ENCODE data around the gene ARHGEF28. TPM values are rescaled to one million over a fixed set of nuclear protein-coding genes. Genes with fewer than 3 reads are reported as not detected.

ARHGEF28 gene
- total RNA-seq, 2 donors from 2014 or later: 2.6 to 3.1 TPM

- DNase-seq (no peak), ATAC-seq (peak in 1 of 2 donors; percentile 53)
- intact Hi-C loops (cut with DNase I): loop anchor here in 1 of 2 donors (5.0 kb wide), 1 partner anchor 857 kb away; no protein-coding TSS in a partner anchor
Observed at GRCh38 chr5:73789851-73790281, 163.9 kb downstream of the ARHGEF28 start.

GRCh38 chr5:73791389-73791788 lies 165.4 kb downstream of the ARHGEF28 start:
- DNase-seq: no peak
- ATAC-seq: no peak
- intact Hi-C loops (cut with DNase I): no loop called here

- ATAC-seq (peak; percentile 81 to 82), DNase-seq (peak; percentile 73)
- intact Hi-C loops (cut with DNase I): loop anchor here (2.0 kb wide), 1 partner anchor 202 kb away; no protein-coding TSS in a partner anchor
Observed at GRCh38 chr5:73792687-73793320, 166.8 kb downstream of the ARHGEF28 start.

- intact Hi-C loops (cut with DNase I): loop anchor here (2.0 kb wide), 1 partner anchor 203 kb away; no protein-coding TSS in a partner anchor
- ATAC-seq: no peak
- no peak for DNase-seq
Observed at GRCh38 chr5:73793911-73794310, 167.9 kb downstream of the ARHGEF28 start.

- ATAC-seq (peak; percentile 55 to 72), DNase-seq (peak; percentile 66)
- intact Hi-C loops (cut with DNase I): no loop called here
Observed at GRCh38 chr5:73796164-73797131, 170.5 kb downstream of the ARHGEF28 start.

- intact Hi-C loops (cut with DNase I): no loop called here
- ATAC-seq: no peak
- DNase-seq: no peak
Observed at GRCh38 chr5:73797132-73797510, 171.1 kb downstream of the ARHGEF28 start.

- ATAC-seq (no peak), DNase-seq (no peak)
- intact Hi-C loops (cut with DNase I): no loop called here
Observed at GRCh38 chr5:73799401-73799972, 173.5 kb downstream of the ARHGEF28 start.

- intact Hi-C loops (cut with DNase I): no loop called here
- no peak for DNase-seq
- no peak for ATAC-seq
Observed at GRCh38 chr5:73801686-73802085, 175.7 kb downstream of the ARHGEF28 start.

GRCh38 chr5:73805449-73805848 lies 179.5 kb downstream of the ARHGEF28 start:
- ATAC-seq: no peak
- no peak for DNase-seq
- intact Hi-C loops (cut with DNase I): no loop called here

- DNase-seq (no peak), ATAC-seq (no peak)
- intact Hi-C loops (cut with DNase I): no loop called here
Observed at GRCh38 chr5:73808911-73809310, 182.9 kb downstream of the ARHGEF28 start.

- no peak for DNase-seq
- intact Hi-C loops (cut with DNase I): no loop called here
- no peak for ATAC-seq
Observed at GRCh38 chr5:73810429-73810828, 184.4 kb downstream of the ARHGEF28 start.

- DNase-seq (no peak), ATAC-seq (no peak)
- intact Hi-C loops (cut with DNase I): no loop called here
Observed at GRCh38 chr5:73812457-73812856, 186.5 kb downstream of the ARHGEF28 start.

GRCh38 chr5:73812962-73813588 lies 187.1 kb downstream of the ARHGEF28 start:
- intact Hi-C loops (cut with DNase I): no loop called here
- no peak for ATAC-seq
- no peak for DNase-seq

- no peak for DNase-seq
- intact Hi-C loops (cut with DNase I): no loop called here
- ATAC-seq: no peak
Observed at GRCh38 chr5:73814233-73814846, 188.3 kb downstream of the ARHGEF28 start.

- DNase-seq (no peak), ATAC-seq (no peak)
- intact Hi-C loops (cut with DNase I): no loop called here
Observed at GRCh38 chr5:73815631-73816030, 189.6 kb downstream of the ARHGEF28 start.

GRCh38 chr5:73816656-73817420 lies 190.8 kb downstream of the ARHGEF28 start:
- no peak for DNase-seq
- intact Hi-C loops (cut with DNase I): no loop called here

GRCh38 chr5:73818357-73818756 lies 192.4 kb downstream of the ARHGEF28 start:
- peak in 1 of 2 donors; percentile 69 for ATAC-seq
- no peak for DNase-seq
- intact Hi-C loops (cut with DNase I): no loop called here

More at GRCh38 chr5:73816656-73817420, 190.8 kb downstream of the ARHGEF28 start:
- ATAC-seq: no peak

- intact Hi-C loops (cut with DNase I): no loop called here
Observed at GRCh38 chr5:73820326-73820725, 194.3 kb downstream of the ARHGEF28 start.

More at GRCh38 chr5:73820326-73820725, 194.3 kb downstream of the ARHGEF28 start:
- ATAC-seq (no peak), DNase-seq (no peak)
